SW 1271 (cell line): ENCODE measurements around the gene SCAPER.

Source experiments
- DNase-seq, 2 experiments: peaks; one replicate each; lab custom pipeline; 2025; lab: John Stamatoyannopoulos, UW

Gene SCAPER

GRCh38 chr15:76905013-76905839, at the start of gene SCAPER:
Gene SCAPER, minus strand, starts transcription at chr15:76905340. Its CDS starts 21,523 bp downstream, at chr15:76883817.
- peak; percentile 70 to 89 for DNase-seq

GRCh38 chr15:76954744-76955143, 49.6 kb upstream of the SCAPER start:
- DNase-seq, result no peak

GRCh38 chr15:76953913-76954312, 48.8 kb upstream of the SCAPER start:
- no peak for DNase-seq

GRCh38 chr15:76951220-76951619, 46.1 kb upstream of the SCAPER start:
- DNase-seq, result no peak

- no peak for DNase-seq
These were observed 42.3 kb upstream of the SCAPER start for GRCh38 chr15:76947454-76947853.

- no peak for DNase-seq
These were observed 40.5 kb upstream of the SCAPER start for GRCh38 chr15:76945494-76946093.

- no peak for DNase-seq
These were observed 37.2 kb upstream of the SCAPER start for GRCh38 chr15:76942331-76942730.

- DNase-seq, result no peak
These were observed 36.5 kb upstream of the SCAPER start for GRCh38 chr15:76941636-76942035.

- DNase-seq, result no peak
These were observed 34.6 kb upstream of the SCAPER start for GRCh38 chr15:76939715-76940114.

- DNase-seq, result no peak
These were observed 33.6 kb upstream of the SCAPER start for GRCh38 chr15:76938752-76939151.

GRCh38 chr15:76936671-76937070, 31.5 kb upstream of the SCAPER start:
- DNase-seq, result no peak

- no peak for DNase-seq
These were observed 30.5 kb upstream of the SCAPER start for GRCh38 chr15:76935620-76936019.

- DNase-seq, result no peak
These were observed 27.2 kb upstream of the SCAPER start for GRCh38 chr15:76932135-76932966.

- peak; percentile 91 to 92 for DNase-seq
These were observed 26.4 kb upstream of the SCAPER start, which contains the start of gene RCN2 for GRCh38 chr15:76931397-76932134. Gene RCN2, plus strand, starts transcription at chr15:76931749. Its CDS starts 93 bp downstream, at chr15:76931842.

GRCh38 chr15:76930831-76931396, 25.8 kb upstream of the SCAPER start:
- DNase-seq, result no peak

- DNase-seq, result no peak
These were observed 24.0 kb upstream of the SCAPER start for GRCh38 chr15:76929011-76929760.

- no peak for DNase-seq
These were observed 23.1 kb upstream of the SCAPER start for GRCh38 chr15:76928201-76928600.

GRCh38 chr15:76916369-76916768, 11.2 kb upstream of the SCAPER start:
- no peak for DNase-seq

- DNase-seq, result no peak
These were observed 8.6 kb upstream of the SCAPER start for GRCh38 chr15:76913737-76914136.

GRCh38 chr15:76912430-76912829, 7.3 kb upstream of the SCAPER start:
- no peak for DNase-seq

- no peak for DNase-seq
These were observed 715 bp upstream of the SCAPER start for GRCh38 chr15:76905855-76906254.
